ENCODE measurements around the gene GATD1. TPM values are rescaled to one million over a fixed set of nuclear protein-coding genes. Genes with fewer than 3 reads are reported as not detected.

GATD1 gene
- total RNA-seq, 1 experiment from 2014 or later = 91.5 TPM

DNA sequence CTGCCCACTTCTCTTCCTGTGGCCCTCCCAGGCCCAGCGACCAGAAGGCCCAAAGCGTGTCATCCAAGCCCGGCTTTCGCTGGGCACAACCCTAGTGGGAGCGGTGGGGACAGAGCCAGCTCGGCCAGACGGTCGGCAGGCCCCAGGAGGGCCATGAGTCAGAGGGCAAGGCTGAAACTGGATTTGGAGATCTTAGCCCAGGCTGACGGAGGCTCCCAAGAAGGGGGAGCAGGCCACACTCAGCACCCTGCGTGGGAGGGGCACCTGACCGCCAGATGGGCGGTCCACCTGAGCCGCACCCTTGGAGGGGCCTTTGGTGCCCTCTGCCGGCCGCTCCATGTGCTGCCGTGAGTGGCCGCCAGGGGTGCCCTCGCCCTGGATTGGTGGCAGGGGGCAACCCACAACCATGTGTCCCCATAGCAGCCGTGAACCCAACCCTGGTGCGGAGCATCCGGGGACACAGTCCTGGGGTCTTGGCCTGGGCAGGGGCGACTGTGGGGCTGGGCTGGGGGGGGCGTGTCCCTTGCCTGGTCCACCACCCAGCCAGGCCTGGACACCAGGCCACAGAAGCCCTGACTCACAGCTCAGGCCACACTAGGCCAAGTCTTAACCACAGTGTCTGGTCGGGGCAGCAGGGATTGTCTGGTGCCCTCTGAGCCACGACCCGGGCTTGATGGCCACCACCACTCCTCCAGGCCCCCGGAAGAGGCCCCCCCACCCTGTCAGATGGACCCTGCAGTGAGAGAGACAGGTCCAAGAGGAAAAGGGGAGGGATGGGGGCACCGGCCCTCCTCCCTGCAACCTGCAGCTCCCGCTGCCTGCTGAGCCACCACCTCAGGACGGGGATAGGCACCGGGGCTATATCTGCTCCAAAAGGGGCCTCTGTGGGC is 49.2 kb downstream of the GATD1 start:
- peaks cover 62% of the 10 kb centered on the region for H3K36me3 Mint-ChIP-seq (ENCODE audit: insufficient read depth, unreplicated experiment)
- intact Hi-C loops (cut with micrococcal nuclease; ENCODE audit: unreplicated experiment) = loop anchor here (10.0 kb wide), 1 partner anchor 173 kb away; no protein-coding TSS in a partner anchor
- Histone ChIP-seq H3K4me1 (peaks cover 15% of the 10 kb centered on the region), H3K4me3 (ENCODE audit: low read depth, low read length) (no peak overlapping the region), H3K27me3 (replicated peaks; ENCODE audit: control insufficient read depth, insufficient read depth, low read length) (no peaks in the 10 kb centered on the region), H3K9me3 (no peaks in the 10 kb centered on the region), H3K36me3 (ENCODE audit: control insufficient read depth, insufficient read depth, low read length) (peaks cover 6% of the 10 kb centered on the region)
- TF ChIP-seq, protein P1, sequence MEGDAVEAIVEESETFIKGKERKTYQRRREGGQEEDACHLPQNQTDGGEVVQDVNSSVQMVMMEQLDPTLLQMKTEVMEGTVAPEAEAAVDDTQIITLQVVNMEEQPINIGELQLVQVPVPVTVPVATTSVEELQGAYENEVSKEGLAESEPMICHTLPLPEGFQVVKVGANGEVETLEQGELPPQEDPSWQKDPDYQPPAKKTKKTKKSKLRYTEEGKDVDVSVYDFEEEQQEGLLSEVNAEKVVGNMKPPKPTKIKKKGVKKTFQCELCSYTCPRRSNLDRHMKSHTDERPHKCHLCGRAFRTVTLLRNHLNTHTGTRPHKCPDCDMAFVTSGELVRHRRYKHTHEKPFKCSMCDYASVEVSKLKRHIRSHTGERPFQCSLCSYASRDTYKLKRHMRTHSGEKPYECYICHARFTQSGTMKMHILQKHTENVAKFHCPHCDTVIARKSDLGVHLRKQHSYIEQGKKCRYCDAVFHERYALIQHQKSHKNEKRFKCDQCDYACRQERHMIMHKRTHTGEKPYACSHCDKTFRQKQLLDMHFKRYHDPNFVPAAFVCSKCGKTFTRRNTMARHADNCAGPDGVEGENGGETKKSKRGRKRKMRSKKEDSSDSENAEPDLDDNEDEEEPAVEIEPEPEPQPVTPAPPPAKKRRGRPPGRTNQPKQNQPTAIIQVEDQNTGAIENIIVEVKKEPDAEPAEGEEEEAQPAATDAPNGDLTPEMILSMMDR (IDR thresholded peaks at IDR 0.05; ENCODE audit: insufficient read depth in 1 of 2, low read depth in 1 of 2, low read length in 1 of 2, severe bottlenecking in 1 of 2, unreplicated experiment in 1 of 2) = peak; percentile 67 to 92
- ChIA-PET CTCF (no interaction called here), POLR2A (no interaction called here)
- H3K4me1 Mint-ChIP-seq (ENCODE audit: low read depth, unreplicated experiment) = peaks cover 4% of the 10 kb centered on the region
- H3K9me3 Mint-ChIP-seq (ENCODE audit: unreplicated experiment) = no peaks in the 10 kb centered on the region
- H3K27me3 Mint-ChIP-seq (ENCODE audit: insufficient read depth, unreplicated experiment) = no peaks in the 10 kb centered on the region
- DNase-seq = peak in 1 of 2 experiments; percentile 80
- H3K27ac Mint-ChIP-seq (ENCODE audit: unreplicated experiment) = no peak overlapping the region
- H3K4me3 Mint-ChIP-seq (ENCODE audit: unreplicated experiment) = no peak overlapping the region
- no TSS peak for BruUV-seq (replicated peaks)

DNA sequence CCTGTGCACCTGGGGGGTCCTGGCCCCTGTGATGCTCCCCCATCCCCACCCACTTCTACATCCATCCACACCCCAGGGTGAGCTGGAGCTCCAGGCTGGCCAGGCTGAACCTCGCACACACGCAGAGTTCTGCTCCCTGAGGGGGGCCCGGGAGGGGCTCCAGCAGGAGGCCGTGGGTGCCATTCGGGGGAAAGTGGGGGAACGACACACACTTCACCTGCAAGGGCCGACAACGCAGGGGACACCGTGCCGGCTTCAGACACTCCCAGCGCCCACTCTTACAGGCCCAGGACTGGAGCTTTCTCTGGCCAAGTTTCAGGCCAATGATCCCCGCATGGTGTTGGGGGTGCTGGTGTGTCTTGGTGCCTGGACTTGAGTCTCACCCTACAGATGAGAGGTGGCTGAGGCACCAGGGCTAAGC is 50.0 kb downstream of the GATD1 start:
- peaks cover 15% of the 10 kb centered on the region for H3K4me1 ChIP-seq
- ChIA-PET CTCF (no interaction called here), POLR2A (interaction anchor here (1.2 kb wide), 1 partner anchor 20 kb away, joined by 3 read pairs; the partner anchor contains the start of gene TALDO1)
- TF ChIP-seq, protein P1 (IDR thresholded peaks at IDR 0.05; ENCODE audit: insufficient read depth in 1 of 2, low read depth in 1 of 2, low read length in 1 of 2, severe bottlenecking in 1 of 2, unreplicated experiment in 1 of 2) = no peak
- Mint-ChIP-seq H3K4me3 (ENCODE audit: unreplicated experiment) (no peak overlapping the region), H3K4me1 (ENCODE audit: low read depth, unreplicated experiment) (peaks cover 4% of the 10 kb centered on the region), H3K27me3 (ENCODE audit: insufficient read depth, unreplicated experiment) (no peaks in the 10 kb centered on the region), H3K27ac (ENCODE audit: unreplicated experiment) (no peak overlapping the region), H3K9me3 (ENCODE audit: unreplicated experiment) (no peaks in the 10 kb centered on the region), H3K36me3 (ENCODE audit: insufficient read depth, unreplicated experiment) (peaks cover 60% of the 10 kb centered on the region)
- H3K27me3 ChIP-seq (replicated peaks; ENCODE audit: control insufficient read depth, insufficient read depth, low read length) = no peaks in the 10 kb centered on the region
- H3K9me3 ChIP-seq = no peaks in the 10 kb centered on the region
- peaks cover 6% of the 10 kb centered on the region for H3K36me3 ChIP-seq (ENCODE audit: control insufficient read depth, insufficient read depth, low read length)
- DNase-seq = no peak
- intact Hi-C loops (cut with micrococcal nuclease; ENCODE audit: unreplicated experiment) = loop anchor here (10.0 kb wide), 1 partner anchor 172 kb away; no protein-coding TSS in a partner anchor
- no peak overlapping the region for H3K4me3 ChIP-seq (ENCODE audit: low read depth, low read length)
- BruUV-seq (replicated peaks) = no TSS peak

DNA sequence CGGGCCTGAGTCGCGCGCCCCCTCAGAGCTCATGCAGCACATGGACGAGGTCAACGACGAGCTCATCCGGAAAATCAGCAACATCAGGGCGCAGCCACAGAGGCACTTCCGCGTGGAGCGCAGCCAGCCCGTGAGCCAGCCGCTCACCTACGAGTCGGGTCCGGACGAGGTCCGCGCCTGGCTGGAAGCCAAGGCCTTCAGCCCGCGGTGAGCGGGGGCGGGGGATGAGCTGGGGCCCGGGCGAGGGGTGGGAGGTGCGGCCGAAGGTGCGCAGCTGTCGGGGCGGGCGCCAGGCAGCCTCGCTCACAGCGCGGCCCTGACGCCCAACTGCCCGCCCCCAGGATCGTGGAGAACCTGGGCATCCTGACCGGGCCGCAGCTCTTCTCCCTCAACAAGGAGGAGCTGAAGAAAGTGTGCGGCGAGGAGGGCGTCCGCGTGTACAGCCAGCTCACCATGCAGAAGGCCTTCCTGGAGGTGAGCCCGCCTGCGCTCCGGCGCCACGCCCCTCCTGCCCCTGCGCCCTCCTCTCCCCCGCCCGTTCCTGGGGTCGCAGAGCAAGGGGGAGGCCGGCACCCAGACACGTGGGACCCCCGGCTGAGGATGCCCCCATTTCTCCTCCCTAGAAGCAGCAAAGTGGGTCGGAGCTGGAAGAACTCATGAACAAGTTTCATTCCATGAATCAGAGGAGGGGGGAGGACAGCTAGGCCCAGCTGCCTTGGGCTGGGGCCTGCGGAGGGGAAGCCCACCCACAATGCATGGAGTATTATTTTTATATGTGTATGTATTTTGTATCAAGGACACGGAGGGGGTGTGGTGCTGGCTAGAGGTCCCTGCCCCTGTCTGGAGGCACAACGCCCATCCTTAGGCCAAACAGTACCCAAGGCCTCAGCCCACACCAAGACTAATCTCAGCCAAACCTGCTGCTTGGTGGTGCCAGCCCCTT is 50.7 kb downstream of the GATD1 start:
- Mint-ChIP-seq H3K36me3 (ENCODE audit: insufficient read depth, unreplicated experiment) (peaks cover 66% of the 10 kb centered on the region), H3K4me3 (ENCODE audit: unreplicated experiment) (no peak overlapping the region), H3K27ac (ENCODE audit: unreplicated experiment) (no peak overlapping the region), H3K4me1 (ENCODE audit: low read depth, unreplicated experiment) (peaks cover 4% of the 10 kb centered on the region), H3K27me3 (ENCODE audit: insufficient read depth, unreplicated experiment) (no peaks in the 10 kb centered on the region), H3K9me3 (ENCODE audit: unreplicated experiment) (no peaks in the 10 kb centered on the region)
- ChIA-PET POLR2A (interaction anchor here (1.2 kb wide), 1 partner anchor 21 kb away, joined by 3 read pairs; the partner anchor contains the start of gene TALDO1), CTCF (interaction anchor here (0.5 to 1.2 kb wide), 6 partner anchors 20 to 182 kb away, joined by 3 to 8 read pairs (median 4); partner anchors contain the start of gene TMEM80)
- intact Hi-C loops (cut with micrococcal nuclease; ENCODE audit: unreplicated experiment) = loop anchor here (10.0 kb wide), 1 partner anchor 172 kb away; no protein-coding TSS in a partner anchor
- Histone ChIP-seq H3K9me3 (no peaks in the 10 kb centered on the region), H3K4me1 (peaks cover 15% of the 10 kb centered on the region), H3K36me3 (ENCODE audit: control insufficient read depth, insufficient read depth, low read length) (peaks cover 6% of the 10 kb centered on the region), H3K27me3 (replicated peaks; ENCODE audit: control insufficient read depth, insufficient read depth, low read length) (no peaks in the 10 kb centered on the region), H3K4me3 (ENCODE audit: low read depth, low read length) (no peak overlapping the region)
- TSS peak; percentile 72 for BruUV-seq (replicated peaks)
- TF ChIP-seq, protein P1 (IDR thresholded peaks at IDR 0.05; ENCODE audit: insufficient read depth in 1 of 2, low read depth in 1 of 2, low read length in 1 of 2, severe bottlenecking in 1 of 2, unreplicated experiment in 1 of 2) = no peak
- no peak for DNase-seq

Measured in Caco-2 (cell line).